Esophagus mucosa (tissue), 1 donor: ENCODE measurements around the gene STRADA. TPM values are rescaled to one million over a fixed set of nuclear protein-coding genes. Genes with fewer than 3 reads are reported as not detected.
"Not testable (repeated sequence)": the region's sequence is repeated elsewhere in the genome, so short reads cannot be mapped to it uniquely, and the experiment has no call there.

Experiments used
- ATAC-seq: fragments of 200-7000 bp; cut with Tn5 transposase; one replicate; pipeline ENCODE4 v1.9.1; 2020
- total RNA-seq: library from RNA; stranded (reverse); gene quantifications from one replicate; pipeline ENCODE4 v1.2.4, GENCODE V29; 2023
- donor health status: DM: yes; HTN: yes; CAD: no.

Gene STRADA
- total RNA-seq, 1 donor from 2014 or later: 22.2 TPM

DNA sequence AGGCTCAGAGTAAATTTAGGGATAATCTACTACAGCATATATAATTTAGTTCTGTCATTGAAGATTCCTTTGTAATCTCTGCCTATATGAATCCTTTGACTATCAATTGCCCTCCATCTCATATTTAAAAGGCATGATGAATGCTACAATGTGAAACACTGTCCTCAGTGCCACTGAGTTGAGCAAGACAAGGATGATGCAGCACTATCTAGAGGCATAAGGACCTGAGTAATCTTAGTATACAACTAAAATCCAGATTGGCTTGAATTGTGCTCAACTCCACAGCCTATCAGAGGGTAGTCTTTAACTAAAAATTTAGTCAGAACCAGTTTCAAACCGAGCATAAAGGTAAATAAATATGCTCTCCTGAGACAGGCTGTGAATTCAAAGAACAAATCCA is 11.6 kb upstream of the STRADA start:
- no peak for ATAC-seq

DNA sequence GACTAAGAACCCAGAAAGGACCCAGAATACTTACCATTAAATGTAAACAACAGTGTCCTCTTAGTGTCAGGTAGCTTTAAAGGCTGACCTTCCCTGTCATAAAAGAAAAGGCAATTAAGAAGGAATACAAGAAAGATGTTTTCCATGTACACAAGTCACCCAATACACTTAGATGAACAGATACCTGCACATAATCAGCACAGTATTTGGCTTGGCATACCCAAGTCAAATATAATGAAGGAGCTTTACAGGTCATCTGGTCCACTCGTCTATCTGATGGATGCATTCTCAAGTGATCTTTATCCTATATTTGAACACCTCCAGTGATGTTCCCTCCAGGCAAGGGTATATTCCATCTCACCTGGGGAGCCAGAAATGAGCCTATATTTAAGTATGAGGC is 11.1 kb upstream of the STRADA start:
- ATAC-seq: no peak

DNA sequence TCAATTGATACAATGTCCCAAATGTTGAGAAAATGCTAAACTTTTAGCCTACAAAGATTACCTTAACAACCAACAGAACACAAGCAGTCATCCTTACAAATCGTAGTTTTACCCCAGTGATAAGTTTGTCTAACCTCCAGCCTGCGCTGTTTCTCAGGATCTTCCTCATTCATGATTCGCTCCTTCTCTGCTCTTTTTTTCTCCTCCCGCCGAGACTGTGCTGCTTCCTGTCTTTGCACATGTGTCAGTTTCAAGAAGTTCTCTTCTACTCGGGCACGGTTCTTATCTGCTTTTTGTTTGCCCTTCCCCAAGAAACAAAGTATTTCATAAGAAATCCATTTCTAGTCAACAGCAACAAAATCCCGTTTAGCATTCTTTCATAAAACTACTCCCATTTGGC is 10.2 kb upstream of the STRADA start:
- ATAC-seq: no peak

DNA sequence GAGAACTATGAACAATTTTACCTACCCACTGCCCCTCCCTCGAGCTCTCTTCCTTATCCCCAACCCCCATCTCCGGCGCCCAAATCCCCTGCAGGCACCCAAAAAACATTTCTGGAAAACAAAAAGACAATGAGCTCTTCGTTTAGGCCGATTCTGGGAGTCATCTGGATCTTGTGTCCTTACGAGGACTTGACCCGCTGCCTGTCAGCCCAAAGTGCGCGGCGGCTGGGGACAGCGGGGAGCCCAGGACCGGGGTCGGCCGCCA is 524 bp downstream of the STRADA start:
- ATAC-seq: no peak

DNA sequence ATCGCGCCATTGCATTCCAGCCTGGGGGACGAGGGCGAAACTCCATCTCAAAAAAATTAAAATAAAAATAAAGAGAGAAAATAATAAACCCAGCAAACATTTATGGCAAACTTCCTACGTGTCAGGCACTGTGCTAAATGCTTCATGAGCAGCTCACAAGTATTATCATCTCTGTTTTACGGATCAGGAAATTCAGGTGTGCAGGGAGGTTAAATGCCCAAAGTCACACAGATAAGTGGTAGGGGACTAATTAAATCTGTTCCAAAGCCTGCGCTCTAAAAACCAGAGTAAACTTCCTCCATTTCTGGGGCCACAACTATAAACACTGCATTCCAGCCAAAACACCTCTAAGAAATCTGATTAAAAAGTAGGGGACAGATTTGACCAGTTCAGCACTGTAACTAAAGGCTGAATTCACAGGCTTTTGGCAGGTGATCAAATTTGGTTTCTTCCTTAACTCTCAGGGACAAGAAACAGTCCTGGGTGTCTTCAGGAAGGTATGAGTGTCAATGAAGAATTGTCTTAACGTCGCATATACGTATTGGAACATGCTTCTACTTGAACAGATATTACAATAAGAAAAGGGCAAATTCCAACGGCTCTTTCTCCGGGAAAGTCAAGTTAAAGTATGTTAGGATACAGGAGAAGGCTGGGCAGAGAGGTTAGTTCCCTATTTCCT is 996 bp downstream of the STRADA start:
- no peak for ATAC-seq

DNA sequence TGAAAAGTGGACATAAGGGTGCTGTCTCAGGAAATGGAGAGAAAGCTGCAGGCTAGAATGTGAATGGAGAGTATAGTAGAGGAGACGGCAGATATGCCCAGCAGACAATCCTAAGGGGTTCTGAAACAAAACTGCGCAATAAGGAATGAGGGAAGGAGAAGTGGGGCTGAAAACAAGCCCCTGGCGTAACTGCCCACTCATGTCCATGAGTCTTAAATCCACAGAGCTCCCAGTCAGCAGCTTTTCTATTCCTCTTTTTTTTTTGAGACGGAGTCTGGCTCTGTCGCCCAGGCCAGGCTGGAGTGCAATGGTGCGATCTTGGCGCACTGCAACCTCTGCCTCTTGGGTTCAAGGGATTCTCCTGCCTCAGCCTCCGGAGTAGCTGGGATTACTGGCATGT is 5.9 kb downstream of the STRADA start:
- ATAC-seq: no peak

DNA sequence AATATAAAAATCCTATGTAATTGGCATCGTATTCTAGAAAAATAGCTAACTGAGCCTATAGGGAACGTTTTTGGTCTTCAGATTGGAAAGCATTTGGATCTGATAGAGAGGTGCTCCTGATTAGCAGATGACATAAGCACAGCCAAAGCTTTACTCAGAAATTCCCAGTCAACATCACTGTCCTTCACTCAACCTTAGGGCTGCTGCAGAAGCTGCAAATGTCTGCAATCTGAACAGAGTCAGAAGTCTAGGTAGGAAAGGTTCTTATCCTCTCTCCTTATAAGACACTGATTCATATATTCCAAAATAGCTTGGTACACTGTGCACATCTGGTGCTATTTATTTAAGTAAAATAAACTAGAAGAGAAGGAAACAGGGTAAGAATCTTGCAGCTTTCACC is 19.2 kb downstream of the STRADA start:
- no peak for ATAC-seq

DNA sequence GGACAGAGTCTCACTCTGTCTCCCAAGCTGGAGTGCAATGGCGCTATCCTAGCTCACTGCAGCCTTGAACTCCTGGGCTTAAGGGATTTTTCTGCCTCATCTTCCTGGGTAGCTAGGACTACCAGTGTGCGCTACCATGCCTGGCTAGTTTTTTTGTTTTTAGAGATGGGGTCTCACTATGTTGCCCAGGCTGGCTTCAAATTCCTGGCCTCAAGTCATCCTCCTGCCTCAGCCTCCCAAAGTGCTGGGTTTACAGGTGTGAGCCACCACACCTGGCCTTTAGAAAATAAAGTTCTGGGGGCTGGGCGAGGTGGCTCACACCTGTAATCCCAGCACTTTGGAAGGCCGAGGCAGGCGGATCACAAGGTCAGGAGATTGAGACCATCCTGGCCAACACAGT is 21.4 kb downstream of the STRADA start:
- not testable (repeated sequence) for ATAC-seq

DNA sequence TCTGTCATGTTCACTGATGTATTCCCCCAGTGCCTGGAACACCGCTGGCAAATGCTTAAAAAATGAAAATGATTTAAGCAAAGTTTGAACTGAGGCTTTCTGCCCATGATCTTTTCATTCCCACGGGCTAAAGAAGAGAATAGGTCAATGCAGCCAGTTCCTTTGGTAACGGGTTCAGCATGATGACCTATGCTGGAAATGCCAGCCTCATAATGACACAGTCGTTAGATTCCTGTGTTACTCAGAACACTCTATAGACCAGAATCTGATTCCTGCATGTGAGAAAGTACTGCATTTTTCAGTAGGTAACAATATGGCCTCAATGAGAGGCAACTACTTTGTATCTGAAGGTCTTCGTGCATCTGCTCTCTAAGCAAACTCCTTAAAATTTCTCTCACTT is 22.6 kb downstream of the STRADA start:
- ATAC-seq: no peak

DNA sequence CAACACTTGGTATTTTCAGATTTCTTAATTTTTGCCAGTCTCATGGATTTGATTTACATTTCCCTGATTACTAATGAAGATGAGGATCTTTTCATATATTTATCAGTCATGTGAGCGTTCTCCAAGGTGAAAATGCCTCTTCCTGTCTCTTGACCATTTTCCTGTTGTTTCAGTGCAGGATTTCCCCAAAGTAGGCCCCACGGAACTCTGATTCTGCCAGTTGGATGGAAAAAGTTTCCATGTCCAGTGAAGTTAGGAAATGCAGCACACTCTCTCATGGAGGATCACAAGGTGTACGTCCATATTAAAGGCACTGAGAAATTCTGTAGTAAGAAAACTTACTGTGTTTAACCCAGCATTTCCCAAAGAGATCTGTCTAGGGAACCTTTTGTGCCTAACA is 25.2 kb downstream of the STRADA start:
- no peak for ATAC-seq

DNA sequence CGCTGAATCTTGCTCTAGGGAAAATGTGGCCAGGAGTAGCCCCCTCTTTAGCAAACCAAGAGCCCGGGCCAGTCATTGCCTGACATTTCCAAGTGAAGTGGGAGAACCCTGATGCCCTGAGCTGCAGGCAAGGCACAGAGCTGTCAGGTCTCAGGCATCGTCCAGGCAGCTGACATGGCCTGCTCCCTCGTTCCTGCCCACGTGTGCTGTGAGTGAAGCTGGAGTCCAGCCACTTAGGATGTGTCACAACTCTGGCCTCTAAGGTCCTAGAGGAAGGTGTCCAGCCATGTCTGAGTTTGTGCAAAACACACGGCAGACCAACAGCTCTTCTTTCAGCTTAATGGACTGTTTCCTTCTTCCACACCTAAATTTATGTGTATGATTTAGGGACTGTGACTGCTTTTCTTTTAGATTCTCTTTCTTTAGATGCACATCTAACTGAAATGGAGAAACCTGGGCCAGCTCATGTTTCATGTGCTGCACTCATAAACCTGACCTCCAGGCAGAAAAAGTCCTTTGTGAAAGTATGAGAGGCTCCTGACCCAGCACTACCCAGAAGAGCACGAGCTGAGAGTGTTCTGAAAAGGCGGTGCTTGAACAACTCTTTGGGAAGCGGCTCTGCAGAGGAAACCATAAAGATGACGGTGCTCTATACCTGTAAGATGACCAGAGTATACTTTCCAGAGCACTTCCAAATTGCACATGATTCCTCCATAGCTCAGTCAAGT is 26.9 kb downstream of the STRADA start:
- no peak for ATAC-seq

DNA sequence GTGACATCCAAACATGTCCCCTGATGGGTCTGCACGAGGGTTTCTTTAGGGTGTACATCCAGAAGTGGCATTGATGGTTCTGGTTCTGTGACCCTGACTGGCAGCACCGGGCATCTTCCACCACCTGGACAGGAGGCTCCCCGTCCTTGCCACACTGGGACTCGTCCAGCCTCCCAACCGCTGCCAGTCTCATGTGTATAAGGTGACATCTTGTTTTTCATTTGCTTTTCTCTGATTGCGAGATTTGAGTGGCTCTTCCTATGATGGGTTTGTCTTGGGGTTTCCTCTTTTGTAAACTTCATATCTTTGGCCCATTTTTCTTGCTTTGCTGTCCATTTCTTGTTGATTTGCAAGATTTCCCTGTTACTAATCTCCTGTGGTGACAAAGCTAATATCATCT is 32.5 kb downstream of the STRADA start:
- no peak for ATAC-seq

DNA sequence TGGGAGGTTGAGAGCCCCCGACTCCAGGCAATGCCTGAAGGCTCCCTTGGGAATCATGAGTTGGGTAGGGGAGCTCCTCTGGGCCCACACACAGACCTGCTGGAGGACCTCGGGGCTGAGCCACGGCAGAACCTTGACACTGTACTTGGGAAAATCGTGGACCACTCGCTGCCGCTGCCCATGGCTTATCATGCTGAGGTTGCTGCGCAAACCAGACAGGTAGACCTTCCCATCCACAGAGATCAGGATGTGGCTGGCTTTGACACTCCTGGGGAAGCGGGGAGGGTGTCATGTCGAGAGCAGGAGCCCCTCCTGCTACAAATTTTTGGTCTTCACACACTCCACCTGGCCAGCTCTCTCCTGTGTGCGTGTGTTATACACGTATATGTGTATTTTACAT is 34.4 kb downstream of the STRADA start:
- ATAC-seq: no peak

DNA sequence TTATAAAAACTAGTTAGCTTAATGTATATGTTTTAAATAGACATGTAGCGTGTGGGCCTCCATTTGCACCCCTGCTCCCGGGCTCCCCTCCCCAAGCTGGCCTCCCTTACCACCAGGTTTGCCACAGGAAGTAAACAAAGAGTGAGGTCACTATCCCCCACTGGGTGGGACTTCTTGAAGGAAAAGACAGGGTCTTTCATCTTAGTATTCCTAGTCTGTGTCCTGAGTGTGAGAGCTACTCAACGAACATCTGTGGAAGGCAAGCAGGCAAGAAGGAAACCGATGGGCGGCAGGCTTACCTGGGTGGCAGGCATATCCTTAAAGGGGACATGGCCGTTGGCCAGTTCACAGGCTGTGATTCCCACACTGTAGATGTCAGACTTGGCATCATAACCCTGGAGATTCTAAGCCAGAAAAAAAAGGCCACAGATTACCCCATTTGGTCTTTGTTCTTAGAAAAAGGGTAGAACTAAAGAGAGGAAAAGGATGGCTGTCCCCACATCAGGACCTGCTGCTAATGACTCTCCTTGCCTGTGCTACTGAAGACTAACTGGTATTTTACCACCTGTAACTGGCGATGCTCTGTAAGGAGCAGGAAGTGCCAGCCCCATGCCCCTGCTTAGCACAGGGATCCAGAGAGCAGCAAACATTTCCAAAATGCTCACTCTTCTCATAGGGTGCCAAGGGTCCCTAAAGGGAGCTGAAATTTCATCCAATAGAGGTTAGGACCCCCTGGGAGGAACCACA is 35.1 kb downstream of the STRADA start:
- no peak for ATAC-seq

DNA sequence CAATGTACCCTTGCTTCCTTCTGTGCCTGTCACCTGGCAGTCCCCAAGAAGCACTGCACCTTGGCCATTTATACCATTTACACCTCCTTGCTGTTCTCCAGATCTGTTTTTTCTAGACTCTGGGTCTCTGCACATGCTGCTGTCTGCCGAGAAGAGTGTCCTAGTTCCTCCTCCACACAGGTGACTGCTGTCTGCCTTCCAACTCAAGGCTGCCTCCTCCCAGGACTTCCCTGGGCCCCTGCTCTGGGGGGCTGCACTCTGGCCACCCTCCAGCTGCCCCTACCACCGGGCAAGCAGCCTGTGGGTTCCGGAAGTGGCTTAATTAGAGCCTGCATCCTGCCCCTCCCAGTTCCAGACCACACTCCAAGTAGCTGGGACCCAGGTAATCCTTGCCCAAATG is 35.9 kb downstream of the STRADA start:
- ATAC-seq: no peak

DNA sequence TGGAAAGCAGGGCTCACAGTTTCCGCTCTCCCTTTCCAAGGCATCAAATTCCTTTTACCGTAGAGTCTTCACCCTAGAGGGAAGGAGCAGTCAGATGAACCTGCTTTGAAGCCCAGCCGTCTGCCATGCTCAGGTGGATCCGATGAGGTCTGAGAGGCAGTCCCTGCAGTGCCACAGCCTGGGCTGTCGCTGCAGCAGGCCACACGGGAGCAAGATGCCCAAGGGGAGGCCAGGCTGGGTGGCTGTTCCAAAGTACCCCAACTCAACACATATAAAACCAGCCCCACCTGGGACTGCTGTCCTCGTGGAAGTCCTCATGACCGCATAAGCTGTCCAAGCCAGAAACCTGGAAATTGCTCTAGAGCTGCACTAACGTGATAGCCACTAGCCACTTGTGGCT is 36.8 kb downstream of the STRADA start:
- ATAC-seq: no peak

DNA sequence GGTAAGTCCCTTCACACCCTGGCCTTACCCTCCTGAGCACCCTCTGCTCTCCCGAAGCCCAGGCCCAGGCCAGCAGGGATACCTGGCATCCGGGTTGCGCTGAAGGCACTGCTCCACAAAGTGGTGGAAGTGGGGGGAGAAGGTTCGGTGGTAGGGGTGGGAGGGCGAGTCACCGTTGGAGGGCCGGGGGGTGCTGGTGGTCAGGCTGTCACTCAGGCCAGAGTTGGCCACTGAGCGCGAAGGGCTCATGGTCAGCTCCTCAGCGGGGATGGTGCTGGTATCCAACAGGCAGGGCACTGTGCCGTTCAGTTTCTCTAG is 37.4 kb downstream of the STRADA start:
- ATAC-seq: no peak

DNA sequence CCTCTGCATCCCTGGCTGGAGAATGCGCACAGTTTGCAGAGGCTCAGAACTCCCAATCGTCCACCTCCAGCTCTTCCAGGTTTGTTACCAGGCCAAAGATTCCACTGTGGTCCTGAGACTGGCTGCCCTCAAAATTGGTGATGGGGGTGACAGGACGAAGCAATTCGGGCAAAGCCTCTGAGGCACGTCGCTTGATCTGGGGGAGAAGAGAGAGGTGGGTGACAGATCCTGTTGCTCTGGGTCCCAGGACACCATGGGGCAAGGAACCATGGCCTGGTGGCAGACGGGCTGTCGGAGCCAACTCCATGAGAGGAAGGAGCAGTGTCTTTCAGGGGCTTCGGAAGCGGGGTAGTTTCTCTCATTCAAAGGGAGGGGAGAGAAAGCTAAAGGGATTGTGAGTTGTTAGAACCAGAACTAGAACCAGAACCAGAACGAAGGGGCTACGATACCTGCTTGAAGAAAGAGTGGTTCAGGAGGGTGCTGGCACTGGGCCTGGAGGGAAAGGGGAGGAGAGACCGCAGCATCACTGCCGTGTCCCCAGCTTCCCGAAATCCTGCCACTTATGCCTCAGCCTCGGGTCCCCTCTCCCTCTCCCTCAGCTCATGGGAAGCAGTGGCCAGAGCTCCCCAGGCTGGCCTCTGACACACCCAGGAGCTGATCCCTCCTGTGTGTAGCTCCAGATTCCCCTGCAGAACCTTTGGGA is 37.9 kb downstream of the STRADA start:
- ATAC-seq: no peak

DNA sequence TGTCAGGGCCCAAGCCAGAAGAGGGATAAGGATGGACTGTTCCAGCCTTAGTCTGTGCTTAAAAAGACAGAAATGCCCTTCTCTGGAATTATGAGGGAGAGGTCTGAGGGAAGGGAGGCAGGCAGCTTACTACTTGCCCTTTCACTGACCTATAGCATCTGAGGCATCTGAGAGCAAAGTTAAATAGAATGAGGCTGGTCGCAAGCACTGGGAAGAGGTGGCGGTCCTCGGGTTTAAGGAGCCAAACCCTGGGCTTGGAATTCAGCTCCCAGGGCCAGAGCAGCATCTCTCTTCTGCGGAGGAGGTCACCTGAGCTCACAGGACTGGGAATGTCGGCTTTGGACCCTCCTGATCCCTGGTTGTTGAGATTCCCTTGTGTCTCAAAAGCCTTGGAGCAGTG is 38.6 kb downstream of the STRADA start:
- no peak for ATAC-seq

DNA sequence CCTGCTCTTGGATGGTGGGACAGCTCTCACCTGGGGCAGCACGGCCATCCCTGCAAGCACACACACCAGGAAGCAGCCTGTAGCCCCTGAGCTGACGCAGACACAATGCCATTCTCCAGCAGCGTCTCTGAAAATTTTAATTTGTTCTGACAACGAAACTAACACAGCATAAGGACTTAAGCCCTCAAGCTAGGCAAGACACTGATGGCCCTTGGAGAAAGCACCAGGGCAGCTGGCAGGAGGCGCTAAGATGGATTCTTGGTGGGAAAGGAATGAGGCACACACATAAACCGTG is 38.9 kb downstream of the STRADA start:
- no peak for ATAC-seq

DNA sequence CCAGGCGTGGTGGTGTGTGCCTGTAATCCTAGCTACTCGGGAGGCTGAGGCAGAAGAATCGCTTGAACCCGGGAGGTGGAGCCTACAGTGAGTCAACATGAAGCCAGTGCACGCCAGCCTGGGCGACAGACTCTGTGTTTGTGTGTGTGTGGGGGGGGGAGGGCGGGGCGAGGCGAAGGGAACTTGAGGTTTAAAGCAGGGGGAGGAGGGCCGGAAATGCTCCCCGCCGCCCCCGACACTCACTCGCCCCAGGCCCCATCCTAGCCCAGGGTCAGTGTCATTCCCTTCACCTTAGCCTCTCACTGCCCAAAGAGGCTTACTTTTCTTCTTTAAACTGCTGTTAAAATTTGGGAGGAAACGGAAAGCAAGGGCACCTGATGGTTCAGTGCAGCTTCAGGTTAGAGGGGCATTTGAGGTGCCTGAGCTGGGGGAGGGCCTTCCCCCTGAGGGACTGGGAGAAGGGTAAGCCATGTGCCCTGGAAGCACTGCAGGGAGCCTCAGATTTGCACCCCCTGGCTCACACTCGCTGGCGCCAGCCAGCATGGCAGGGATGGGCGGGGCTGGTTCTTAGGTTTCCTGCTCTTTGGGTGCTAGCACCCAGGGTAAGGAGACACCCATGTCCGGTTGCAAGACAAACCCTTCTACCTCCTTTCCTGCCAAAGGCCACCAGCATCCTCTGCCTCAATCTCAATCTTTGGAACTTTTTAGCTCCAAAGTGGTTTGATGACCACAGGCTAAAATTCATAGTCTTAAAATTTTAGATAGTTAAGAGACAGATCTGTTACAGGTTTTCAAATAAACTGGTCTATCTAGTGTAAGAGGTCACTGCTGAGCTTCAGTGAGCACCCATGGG is 39.5 kb downstream of the STRADA start:
- ATAC-seq: no peak

DNA sequence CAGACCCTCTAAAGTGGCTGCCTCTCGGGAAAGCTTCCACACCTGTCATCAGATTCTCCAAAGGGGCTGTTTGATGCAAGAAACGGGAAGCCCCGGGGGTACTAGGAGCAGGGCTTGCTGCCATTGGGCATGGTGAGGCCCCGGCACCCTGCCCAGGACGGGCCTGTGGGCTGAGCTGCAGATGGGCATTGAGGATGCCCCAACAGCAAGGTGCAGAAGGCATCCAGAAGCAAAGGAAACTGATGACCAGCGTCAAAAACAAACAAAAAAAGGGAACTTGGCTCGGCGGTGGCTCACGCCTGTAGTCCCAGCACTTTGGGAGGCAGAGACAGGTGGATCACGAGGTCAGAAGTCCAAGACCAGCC is 40.2 kb downstream of the STRADA start:
- ATAC-seq: no peak
